Lower leg skin (tissue), 3 donors: ENCODE results near the gene KRT86.

Experiments
- POLR2A ChIP-seq, 2 donors: fragments of 450-650 bp; IDR thresholded peaks; one replicate each; pipeline ENCODE4 v1.6.1; 2016 to 2017; ENCODE audit warnings: antibody characterized with exemption in 2 of 2, mild to moderate bottlenecking in 1 of 2, moderate library complexity in 1 of 2
- TF ChIP-seq, protein P1 (sequence below), 3 donors: fragments of 450-650 bp; IDR thresholded peaks; one replicate each; pipeline ENCODE4 v1.5.1; 2016; ENCODE audit warnings: antibody characterized with exemption in 3 of 3, mild to moderate bottlenecking in 3 of 3, moderate library complexity in 2 of 3

GRCh38 chr12:52239767-52240166 is 34.7 kb upstream of the KRT86 start:
- TF ChIP-seq, protein P1, sequence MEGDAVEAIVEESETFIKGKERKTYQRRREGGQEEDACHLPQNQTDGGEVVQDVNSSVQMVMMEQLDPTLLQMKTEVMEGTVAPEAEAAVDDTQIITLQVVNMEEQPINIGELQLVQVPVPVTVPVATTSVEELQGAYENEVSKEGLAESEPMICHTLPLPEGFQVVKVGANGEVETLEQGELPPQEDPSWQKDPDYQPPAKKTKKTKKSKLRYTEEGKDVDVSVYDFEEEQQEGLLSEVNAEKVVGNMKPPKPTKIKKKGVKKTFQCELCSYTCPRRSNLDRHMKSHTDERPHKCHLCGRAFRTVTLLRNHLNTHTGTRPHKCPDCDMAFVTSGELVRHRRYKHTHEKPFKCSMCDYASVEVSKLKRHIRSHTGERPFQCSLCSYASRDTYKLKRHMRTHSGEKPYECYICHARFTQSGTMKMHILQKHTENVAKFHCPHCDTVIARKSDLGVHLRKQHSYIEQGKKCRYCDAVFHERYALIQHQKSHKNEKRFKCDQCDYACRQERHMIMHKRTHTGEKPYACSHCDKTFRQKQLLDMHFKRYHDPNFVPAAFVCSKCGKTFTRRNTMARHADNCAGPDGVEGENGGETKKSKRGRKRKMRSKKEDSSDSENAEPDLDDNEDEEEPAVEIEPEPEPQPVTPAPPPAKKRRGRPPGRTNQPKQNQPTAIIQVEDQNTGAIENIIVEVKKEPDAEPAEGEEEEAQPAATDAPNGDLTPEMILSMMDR (IDR thresholded peaks at IDR 0.05), result no peak
- TF ChIP-seq POLR2A (IDR thresholded peaks at IDR 0.05), result no peak
